COR-L47 (cell line): ENCODE data around the gene RAD23B.

ENCODE experiments used
- DNase-seq: peaks from one replicate; lab custom pipeline; 2025; lab: John Stamatoyannopoulos, UW

Gene RAD23B

GRCh38 chr9:107336718-107337360, 53.8 kb downstream of the RAD23B start:
- DNase-seq, result no peak

- no peak for DNase-seq
Measured at GRCh38 chr9:107337676-107338590, 54.9 kb downstream of the RAD23B start.

- no peak for DNase-seq
Measured at GRCh38 chr9:107338911-107339659, 56.0 kb downstream of the RAD23B start.

GRCh38 chr9:107340920-107341632, 58.0 kb downstream of the RAD23B start:
- peak; percentile 71 for DNase-seq

GRCh38 chr9:107342476-107343161, 59.5 kb downstream of the RAD23B start:
- no peak for DNase-seq

- DNase-seq, result peak; percentile 75
Measured at GRCh38 chr9:107345327-107345726, 62.2 kb downstream of the RAD23B start.

GRCh38 chr9:107348836-107349235, 65.8 kb downstream of the RAD23B start:
- peak; percentile 87 for DNase-seq

GRCh38 chr9:107350443-107350842, 67.4 kb downstream of the RAD23B start:
- no peak for DNase-seq

GRCh38 chr9:107351382-107352045, 68.4 kb downstream of the RAD23B start:
- no peak for DNase-seq

GRCh38 chr9:107355394-107355793, 72.3 kb downstream of the RAD23B start:
- no peak for DNase-seq

- peak; percentile 95 for DNase-seq
Measured at GRCh38 chr9:107358986-107359385, 75.9 kb downstream of the RAD23B start.

- DNase-seq, result no peak
Measured at GRCh38 chr9:107360098-107360497, 77.0 kb downstream of the RAD23B start.

GRCh38 chr9:107361816-107362215, 78.7 kb downstream of the RAD23B start:
- no peak for DNase-seq

GRCh38 chr9:107363516-107364152, 80.6 kb downstream of the RAD23B start:
- no peak for DNase-seq

- DNase-seq, result no peak
Measured at GRCh38 chr9:107367727-107368502, 84.8 kb downstream of the RAD23B start.

GRCh38 chr9:107368696-107369095, 85.6 kb downstream of the RAD23B start:
- no peak for DNase-seq

- no peak for DNase-seq
Measured at GRCh38 chr9:107373809-107374208, 90.7 kb downstream of the RAD23B start.

- DNase-seq, result no peak
Measured at GRCh38 chr9:107375001-107375400, 91.9 kb downstream of the RAD23B start.

GRCh38 chr9:107375651-107376369, 92.7 kb downstream of the RAD23B start:
- DNase-seq, result no peak
